NCI-H82 (cell line): Measurements from ENCODE around the gene ANKRD36B.
"Not testable (repeated sequence)": the region's sequence is repeated elsewhere in the genome, so short reads cannot be mapped to it uniquely, and the experiment has no call there.

Source experiments
- DNase-seq: peaks from one replicate; lab custom pipeline; 2025; lab: John Stamatoyannopoulos, UW

The ANKRD36B gene

DNA sequence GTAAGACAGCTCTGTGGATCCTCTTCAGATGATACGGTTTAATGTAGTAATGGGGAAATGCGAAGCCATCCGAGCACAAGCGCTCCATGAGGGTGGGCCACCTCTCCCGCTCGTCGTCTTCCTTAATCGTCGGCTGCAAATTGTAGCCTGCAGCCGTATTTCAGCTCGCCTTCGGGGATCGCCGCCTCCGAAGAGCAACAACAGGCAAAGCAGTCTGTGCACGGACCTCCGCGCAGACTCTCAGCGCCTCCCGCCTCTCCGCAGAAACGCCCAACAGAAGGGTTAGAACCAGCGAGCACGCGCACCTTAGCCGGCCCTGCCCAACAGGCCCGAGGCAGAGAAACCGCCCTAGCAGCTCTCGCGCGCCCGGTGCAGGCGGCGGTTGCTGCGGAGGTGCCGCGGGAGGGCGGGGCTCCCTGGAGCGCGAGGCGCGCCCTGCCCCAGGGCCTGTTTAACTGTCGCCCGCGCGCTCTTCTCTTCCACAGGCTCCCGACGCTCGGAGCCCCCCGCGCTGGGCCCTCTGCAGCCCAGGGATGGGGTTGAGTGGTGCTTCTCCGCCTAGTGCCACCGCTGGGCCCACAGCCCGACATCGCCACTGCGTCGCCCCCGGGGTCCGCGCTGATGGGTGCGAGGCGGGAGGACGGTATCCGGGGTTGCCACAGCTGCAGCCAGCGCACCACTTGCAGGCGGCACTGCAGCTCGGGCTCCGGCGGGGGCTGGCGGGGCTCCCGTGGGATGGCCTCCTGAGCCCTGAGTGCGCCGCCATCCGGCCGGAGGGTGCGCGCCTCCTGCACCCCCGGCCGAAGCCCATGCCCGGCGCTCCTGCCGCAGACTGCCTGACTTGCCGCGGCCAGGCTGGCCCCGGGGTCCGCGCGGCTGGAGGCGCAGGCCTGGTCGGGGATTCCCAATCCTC, at the start of gene ANKRD36B:
ANKRD36B (minus strand) TSS at position 280 of the 913 bp plus-strand sequence; CDS start at position 88, 192 bp downstream.
- not testable (repeated sequence) for DNase-seq

DNA sequence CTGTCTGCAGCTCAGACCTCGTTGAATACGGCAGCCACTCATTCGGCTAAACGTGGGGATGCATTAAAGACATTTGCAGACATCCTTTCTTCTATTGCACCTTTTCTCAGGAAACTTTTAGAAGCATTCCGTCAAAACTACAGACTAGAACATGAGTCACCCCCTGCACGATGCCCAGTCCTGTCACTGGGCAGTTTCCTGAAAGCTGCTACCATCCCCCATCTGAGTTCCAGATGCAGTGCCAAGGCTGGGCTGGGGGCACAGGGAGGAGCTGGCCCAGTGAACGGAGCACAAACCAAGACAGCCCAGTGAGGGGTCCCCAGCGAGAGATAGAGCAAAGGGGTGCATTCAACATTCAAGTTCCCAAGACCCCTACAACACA, 36.4 kb upstream of the ANKRD36B start:
- DNase-seq, result not testable (repeated sequence)

DNA sequence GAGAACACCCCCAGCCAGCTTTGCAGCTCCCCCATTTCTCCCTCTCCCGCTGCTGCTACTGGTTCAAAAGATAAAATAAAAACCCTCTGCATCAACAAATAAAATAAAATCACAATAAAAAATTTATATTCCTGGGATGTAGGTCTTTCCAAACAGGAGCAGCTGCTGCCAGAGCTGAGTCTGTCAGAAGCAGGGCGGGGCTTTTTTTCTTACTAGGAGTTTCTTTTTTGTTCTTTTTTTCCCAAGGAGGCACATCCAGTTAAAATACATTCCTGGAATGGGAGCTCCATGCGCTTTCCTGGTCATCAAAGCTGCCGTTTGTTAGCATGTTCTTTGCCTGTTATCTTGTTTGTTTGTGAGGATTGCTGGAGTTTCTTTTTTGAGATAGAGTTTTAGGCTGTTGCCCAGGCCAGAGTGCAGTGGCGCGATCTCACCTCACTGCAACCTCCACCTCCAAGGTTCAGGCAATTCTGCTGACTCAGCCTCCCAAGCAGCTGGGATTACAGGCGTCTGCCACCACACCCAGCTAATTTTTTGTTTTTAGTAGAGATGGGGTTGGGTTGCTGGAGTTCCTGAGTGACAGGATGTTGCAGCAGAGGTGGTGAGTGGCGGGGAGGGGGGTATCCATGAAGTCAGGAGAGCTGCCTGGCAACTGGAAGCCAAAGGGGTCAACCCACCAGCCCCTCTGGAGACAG, 35.8 kb upstream of the ANKRD36B start:
- not testable (repeated sequence) for DNase-seq

DNA sequence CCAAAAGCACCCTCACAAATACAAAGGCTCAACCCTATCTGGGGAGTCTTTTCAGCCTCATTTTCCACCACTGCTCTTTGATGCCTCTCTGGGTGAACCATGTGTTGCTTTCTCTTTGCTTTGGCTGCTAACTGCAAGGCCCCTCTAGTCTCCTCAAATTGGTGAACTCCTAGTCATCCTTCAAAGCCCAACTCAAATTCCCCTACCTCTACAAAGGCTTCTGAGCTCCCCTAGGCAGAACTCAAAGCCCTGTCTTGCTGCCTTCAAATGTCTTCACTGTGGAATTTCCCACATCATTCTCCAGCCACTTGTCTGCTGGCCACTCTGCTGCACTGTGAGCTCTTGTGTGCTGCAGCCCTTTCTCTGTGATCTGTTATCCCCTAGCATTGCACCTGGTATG, 33.3 kb upstream of the ANKRD36B start:
- not testable (repeated sequence) for DNase-seq

DNA sequence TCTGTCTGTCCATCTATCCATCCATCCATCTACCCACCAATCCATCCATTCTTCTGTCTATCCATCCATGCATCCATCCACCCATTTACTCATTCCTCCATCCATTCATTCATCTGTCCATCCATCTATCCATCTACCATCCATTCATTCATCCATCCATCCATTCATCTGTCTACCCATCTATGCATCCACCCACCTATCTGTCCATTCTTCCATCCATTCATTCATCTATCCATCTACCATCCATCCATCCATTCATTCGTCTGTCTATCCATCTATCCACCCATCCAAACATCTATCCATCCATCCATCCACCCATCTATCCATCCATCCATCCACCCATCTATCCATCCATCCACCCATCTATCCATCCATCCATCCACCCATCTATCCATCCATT, 30.8 kb upstream of the ANKRD36B start:
- not testable (repeated sequence) for DNase-seq

DNA sequence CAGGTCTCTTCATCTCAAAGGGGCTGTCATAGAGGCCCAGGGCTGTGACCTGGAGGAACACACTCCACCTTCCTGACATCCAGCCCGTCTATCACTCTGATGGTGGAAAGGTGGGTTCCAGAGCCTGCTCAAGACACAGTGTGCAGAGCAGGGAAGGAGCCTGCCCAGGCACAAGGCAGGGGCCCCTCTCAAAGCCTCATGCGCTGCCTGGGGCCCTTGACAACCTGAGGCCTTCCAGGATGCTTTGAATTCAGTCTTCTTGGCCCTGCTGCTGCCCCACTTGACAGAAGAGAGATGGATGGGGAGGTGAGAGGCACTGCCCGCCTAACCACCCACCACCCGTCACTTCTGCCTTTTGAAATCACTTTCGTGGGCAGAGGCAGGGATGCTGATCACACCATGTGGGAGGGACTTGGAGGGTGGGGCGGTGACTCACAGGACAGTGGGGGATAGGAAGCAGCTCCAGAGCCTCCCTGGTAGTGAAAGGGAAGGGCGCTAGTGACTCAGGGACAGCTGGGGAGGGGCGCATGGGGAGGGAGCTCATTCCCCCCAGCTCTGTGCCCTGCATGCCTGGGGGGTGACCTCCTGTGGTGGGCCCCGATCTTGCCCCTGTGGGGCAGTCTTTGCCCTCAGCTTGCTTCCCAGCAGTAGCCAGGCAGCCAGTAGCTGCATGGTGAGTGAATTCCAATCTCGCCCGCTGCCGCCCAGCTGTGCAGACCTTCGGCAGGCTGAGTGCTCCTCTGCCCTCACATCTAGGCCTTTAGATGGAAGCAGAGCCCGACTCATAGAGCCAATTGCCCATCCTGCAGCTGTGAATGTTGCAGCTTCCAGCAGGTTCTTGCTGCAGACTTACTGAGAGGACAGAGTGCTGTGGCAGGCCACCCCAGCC, 29.5 kb upstream of the ANKRD36B start:
- not testable (repeated sequence) for DNase-seq

DNA sequence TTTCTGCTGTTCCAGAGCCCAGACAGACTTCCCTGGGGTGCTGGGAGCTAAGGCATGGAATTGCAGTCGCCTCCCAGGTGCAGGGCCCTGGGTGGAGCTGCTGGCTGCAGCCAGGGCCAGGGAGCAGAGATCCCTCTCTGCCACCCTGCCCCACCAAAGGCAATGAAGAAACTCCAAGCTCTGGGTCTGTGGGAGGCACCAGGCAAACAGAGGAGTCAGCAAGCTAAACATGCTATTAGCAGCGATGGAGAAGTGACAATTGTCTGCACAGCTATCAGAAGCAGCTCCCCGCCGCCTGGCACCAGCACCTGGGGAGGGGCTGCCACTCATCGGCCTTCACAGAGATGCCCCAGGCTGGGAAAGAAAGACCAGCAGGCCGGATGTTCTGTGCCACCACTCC, 28.2 kb upstream of the ANKRD36B start:
- no peak for DNase-seq

DNA sequence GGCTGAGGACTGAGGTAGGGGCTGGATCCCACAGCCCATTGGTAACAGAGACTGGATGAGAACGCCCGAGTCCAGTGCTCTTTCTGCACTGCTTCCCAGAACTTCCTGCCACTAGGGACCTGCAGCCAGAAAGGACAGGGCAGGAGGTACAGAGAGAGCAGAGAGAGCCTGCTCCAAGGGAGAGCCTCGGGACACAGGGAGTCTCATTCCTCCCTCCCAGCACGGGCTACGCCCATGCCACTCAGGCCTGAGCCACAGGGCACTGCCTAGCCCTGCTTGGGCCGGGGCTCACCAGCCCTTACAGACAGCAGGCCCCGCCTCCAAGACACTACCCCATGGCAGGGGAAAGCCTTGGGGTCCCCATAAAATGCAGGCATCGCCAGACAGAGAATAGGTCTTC, 26.1 kb upstream of the ANKRD36B start:
- not testable (repeated sequence) for DNase-seq

DNA sequence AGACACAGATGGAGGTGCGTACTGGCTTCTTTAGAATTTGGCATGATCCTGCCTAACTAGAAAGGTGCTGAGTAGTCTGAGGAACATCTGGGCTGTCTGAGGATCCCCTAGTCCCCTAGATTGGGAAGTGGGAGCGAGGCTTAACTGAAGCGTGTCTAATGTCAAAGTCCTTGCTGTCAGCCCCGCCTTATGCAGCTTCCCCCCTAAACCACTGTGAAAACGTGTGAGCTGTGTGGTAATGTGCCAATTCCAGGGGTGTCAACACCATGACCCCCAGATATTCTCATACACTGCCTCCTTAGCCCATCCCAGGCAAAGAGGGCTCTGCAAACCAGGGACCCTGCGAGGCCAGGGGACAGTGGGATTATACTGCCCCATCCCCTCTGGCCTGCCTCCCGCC, 22.2 kb upstream of the ANKRD36B start:
- DNase-seq, result not testable (repeated sequence)

DNA sequence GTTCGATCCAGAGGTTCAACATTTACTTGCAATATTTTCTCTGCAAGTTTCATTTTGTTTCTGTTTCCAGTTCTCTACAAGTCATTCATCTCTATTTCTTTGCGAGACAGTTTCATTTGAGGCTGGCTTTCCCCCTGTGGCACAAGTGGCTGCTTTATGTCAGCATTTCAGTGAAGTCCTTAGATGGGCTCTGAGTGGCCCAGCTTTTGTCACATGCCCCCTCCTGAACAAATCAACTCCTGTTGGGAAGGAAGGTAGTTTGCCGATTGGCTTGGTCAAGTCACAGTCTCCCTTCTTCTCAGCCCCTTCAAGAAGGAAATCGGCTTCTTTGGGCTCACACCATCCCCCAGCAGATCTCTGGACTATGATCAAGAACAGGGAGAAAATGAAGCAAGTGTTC, 19.1 kb upstream of the ANKRD36B start:
- DNase-seq, result not testable (repeated sequence)

DNA sequence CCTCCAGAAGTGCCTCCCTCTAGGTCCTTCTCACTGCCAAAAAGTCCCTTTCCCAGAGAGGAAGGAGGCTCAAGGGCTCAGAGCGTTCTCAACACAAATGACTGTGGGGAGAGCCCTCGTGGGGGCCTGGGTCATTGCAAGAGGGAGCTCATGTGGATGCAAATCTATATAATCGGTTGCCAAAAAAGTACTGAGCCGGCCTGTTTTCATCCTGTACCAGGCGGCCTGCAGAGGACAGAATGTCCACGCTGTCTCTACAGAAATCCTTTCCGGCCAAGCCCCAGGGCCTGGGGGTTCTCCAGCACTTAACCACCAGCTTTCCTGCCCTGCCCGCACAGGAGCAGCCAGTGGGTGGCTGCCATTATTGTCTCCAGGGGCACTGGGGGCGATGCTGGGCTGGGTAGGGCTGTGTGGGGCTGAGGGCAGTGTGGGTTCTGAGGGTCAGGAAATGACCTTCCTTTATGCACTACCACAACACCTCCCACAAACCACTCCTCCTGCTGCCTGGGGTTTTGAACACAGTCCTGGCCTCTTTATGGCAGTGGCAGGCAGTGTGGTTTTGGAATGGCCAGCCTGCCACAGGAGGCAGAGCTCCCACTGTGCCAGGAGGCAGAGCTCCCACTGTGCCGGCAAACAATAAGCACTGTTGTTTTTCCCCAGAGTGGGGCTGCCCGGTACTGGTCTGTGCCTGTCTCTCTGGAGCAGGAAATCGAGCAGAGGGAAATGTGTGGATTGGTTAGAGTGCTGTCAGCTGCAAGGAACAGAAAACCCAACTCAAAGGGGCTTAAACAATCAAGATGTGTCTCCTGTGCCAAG, 16.1 kb upstream of the ANKRD36B start:
- not testable (repeated sequence) for DNase-seq

DNA sequence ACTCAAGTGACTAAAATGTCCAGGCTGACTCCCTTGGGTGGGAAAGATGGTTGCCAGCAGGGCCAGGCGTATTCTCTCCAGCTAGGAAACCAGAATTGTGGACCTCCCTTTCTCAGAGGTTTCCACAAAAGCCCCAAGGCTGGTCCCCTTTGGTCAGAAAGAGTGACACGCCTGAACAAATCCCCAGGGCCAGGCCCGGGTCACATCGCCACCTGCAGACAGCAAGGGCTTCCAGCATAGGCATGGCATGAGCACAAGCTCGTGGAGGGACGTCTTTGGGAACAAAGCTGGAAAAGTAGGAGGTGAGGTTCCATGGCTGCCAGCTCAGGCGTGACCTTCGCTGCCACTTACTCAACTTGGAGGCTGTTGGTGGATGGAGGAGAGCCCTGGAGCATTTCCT, 15.4 kb upstream of the ANKRD36B start:
- not testable (repeated sequence) for DNase-seq

DNA sequence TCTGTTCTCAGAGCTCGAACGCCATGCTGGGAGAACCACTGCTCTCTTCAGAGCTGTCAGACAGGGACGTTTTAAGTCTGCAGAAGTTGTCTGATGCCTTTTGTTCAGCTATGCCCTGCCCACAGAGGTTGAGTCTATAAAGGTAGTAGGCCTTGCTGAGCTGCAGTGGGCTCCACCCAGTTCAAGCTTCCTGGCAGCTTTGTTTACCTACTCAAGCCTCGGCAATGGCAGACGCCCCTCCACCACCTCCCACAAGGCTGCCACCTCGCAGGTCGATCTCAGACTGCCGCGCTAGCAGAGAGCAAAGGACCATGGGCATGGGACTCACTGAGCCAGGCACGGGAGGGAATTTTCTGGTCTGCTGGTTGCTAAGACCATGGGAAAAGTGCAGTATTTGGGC, 11.9 kb upstream of the ANKRD36B start:
- DNase-seq, result not testable (repeated sequence)

DNA sequence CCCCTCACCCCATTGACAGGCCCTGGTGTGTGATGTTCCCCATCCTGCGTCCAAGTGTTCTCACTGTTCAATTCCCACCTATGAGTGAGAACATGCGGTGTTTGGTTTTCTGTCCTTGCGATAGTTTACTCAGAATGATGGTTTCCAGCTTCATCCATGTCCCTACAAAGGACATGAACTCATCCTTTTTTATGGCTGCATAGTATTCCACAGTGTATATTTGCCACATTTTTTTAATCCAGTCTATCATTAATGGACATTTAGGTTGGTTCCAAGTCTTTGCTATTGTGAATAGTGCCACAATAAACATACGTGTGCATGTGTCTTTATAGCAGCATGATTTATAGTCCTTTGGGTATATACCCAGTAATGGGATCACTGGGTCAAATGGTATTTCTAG, 6.5 kb upstream of the ANKRD36B start:
- not testable (repeated sequence) for DNase-seq

DNA sequence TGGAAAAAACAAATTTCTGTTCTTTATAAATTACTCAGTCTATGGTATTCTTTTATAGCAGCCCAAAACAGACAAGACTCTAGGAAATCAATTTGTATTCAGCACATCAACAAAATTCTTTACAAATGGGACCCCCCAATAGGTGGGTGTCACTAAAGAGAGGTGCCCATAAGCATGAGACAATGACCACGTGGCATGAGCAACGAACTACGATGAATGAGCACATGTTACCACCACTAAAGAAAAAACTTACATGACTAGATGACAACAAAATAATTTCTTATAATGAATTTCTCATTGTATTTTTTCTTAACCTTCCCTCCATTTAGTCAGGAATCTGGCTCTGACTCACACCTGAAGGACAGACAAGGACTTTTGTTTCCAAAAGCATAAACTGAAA, 3.8 kb upstream of the ANKRD36B start:
- DNase-seq, result not testable (repeated sequence)

DNA sequence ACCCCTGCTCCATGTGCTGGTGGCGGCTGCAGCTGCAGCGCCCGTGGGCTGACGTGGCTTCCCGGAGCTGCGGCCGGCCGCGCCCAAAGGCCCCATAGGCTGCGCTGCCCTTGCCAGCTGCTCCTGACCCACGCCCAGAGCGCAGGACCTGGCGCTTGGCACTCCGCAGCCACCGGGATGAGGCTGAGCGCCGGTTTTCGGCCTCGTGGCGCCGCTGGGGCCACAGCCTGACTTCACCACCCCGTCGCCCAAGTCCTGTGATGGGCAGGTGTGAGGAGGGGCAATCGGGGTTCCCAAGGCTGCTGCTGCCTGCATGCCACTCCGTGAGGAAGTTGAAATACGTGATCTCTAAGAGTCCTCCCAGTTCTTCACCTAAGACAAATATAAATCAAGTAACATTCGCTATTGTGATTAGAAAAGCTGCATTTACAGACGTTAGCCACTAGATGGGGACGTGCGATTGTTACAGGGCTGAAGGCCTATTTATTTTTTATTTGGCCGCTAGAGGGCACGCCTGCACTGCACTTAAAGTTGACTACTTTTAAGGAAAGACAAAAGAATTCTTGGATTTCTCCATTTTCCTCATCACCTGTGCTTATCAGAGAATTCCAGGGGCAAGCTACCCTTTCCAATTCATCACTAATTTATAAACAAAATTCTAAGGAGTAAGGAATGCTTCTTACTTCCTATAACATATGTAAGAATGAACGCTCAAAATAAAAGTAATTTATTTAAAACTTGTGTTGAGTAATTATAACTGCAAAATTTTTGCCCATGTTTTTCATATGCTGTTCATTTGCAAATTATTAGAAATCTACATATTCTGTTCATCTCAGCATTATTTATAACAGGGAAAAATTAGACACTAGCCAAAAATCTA, 1.1 kb upstream of the ANKRD36B start:
- DNase-seq, result not testable (repeated sequence)

DNA sequence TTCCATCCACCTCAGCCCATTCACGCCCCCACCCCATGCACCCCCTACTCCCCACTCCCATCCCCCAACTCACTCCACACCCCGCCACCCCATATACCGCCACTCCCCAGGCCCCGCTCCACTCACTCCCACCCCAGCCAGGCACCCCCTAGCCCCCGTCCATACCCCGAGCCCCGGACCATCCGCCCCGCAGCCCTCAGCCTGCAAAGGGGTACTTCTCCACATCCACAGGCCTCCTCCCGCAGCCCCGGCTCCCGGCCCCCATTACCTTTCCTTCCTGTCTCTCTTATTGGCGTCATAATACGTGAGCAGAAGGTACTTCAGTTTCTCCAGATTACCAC, 450 bp downstream of the ANKRD36B start:
- not testable (repeated sequence) for DNase-seq

DNA sequence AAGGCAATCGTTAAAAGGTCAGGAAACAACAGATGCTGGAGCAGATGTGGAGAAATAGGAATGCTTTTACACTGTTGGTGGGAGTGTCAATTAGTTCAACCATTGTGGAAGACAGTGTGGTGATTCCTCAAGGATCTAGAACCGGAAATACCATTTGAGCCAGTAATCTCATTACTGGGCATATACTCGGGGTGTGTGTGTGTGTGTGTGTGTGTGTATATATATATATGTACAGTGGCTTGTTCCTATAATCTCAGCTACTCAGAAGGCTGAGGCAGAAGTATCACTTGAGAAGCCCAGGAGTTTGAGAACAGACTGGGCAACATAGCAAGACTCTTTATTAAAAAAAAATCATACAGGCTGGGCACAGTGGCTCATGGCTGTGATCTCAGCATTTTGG, 24.0 kb downstream of the ANKRD36B start:
- not testable (repeated sequence) for DNase-seq

DNA sequence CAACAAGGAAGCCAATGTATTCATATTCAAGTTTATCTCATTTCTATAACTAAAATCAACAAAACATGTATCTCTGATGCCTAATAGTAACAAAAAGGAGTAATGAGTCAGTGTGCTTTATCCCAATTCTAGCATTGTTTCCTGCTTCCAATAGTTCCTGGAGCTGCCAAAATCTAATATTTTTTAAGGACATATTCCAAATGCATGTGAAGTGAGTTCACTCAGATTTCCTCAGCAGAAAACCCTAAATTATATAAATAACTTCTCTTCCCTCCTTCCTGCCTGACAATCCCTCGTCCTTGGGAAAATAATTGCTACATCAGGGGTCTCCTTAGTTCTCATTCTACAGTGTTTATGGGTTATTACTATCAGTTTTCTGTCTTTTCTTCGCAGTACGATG, 37.3 kb downstream of the ANKRD36B start:
- not testable (repeated sequence) for DNase-seq

DNA sequence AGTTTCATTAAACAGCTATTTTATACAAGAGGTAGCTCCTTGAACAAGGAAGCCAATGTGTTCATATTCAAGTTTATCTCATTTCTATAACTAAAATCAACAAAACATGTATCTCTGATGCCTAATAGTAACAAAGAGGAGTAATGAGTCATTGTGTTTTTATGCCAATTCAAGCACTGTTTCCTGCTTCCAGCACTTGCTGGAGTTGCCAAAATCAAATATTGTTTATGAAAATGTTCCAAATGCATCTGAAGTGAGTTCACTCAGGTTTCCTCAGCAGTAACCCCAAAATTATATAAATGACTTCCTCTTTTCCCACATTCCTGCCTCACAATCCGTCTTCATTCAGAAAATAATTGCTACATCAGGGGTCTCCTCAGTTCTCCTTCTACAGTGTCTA, 39.2 kb downstream of the ANKRD36B start:
- not testable (repeated sequence) for DNase-seq
